COLO668 (cell line): ENCODE results near the gene ACOT6.
"Not testable (repeated sequence)": the region's sequence is repeated elsewhere in the genome, so short reads cannot be mapped to it uniquely, and the experiment has no call there.

ENCODE experiments used
- DNase-seq: peaks from one replicate; lab custom pipeline; 2025; ENCODE audit not compliant: unreplicated experiment; lab: John Stamatoyannopoulos, UW

The ACOT6 gene

GRCh38 chr14:73644531-73645247 lies 32.4 kb downstream of the ACOT6 start, which contains the start of gene DNAL1:
Gene DNAL1, plus strand, starts transcription at chr14:73644986. Its CDS starts 54 bp downstream, at chr14:73645040.
- DNase-seq: peak; percentile 96

GRCh38 chr14:73645248-73645610 lies 32.9 kb downstream of the ACOT6 start:
- no peak for DNase-seq

- DNase-seq: no peak
These were observed 38.7 kb downstream of the ACOT6 start for GRCh38 chr14:73651005-73651404.

- DNase-seq: no peak
These were observed 43.5 kb downstream of the ACOT6 start for GRCh38 chr14:73655851-73656250.

- DNase-seq: not testable (repeated sequence)
These were observed 46.9 kb downstream of the ACOT6 start for GRCh38 chr14:73659202-73659601.

GRCh38 chr14:73660511-73660910 lies 48.2 kb downstream of the ACOT6 start:
- no peak for DNase-seq

GRCh38 chr14:73661872-73662271 lies 49.6 kb downstream of the ACOT6 start:
- DNase-seq: no peak

GRCh38 chr14:73662487-73662943 lies 50.2 kb downstream of the ACOT6 start:
- DNase-seq: no peak

- DNase-seq: no peak
These were observed 51.4 kb downstream of the ACOT6 start for GRCh38 chr14:73663548-73664212.

GRCh38 chr14:73665130-73665529 lies 52.8 kb downstream of the ACOT6 start:
- DNase-seq: no peak

GRCh38 chr14:73666583-73666982 lies 54.3 kb downstream of the ACOT6 start:
- no peak for DNase-seq

GRCh38 chr14:73667854-73668253 lies 55.5 kb downstream of the ACOT6 start:
- DNase-seq: no peak
